NCI-H526 (cell line): Measurements from ENCODE around the gene COL26A1.
"Not testable (repeated sequence)": the region's sequence is repeated elsewhere in the genome, so short reads cannot be mapped to it uniquely, and the experiment has no call there.

Experiments used
- DNase-seq, 2 experiments: peaks; one replicate each; lab custom pipeline; 2025; lab: John Stamatoyannopoulos, UW

Gene COL26A1

GRCh38 chr7:101553771-101554445 is 191.2 kb downstream of the COL26A1 start:
- DNase-seq = no peak

GRCh38 chr7:101554584-101555268 is 192.1 kb downstream of the COL26A1 start:
- no peak for DNase-seq

GRCh38 chr7:101555269-101555920 is 192.7 kb downstream of the COL26A1 start:
- DNase-seq = no peak

GRCh38 chr7:101555921-101556275 is 193.2 kb downstream of the COL26A1 start:
- no peak for DNase-seq

GRCh38 chr7:101556453-101556968 is 193.8 kb downstream of the COL26A1 start:
- no peak for DNase-seq

GRCh38 chr7:101557421-101557820 is 194.7 kb downstream of the COL26A1 start:
- no peak for DNase-seq

GRCh38 chr7:101557978-101558741 is 195.5 kb downstream of the COL26A1 start:
- DNase-seq = no peak

- peak in 1 of 2 experiments; percentile 25 for DNase-seq
Measured at GRCh38 chr7:101558742-101559325, 196.2 kb downstream of the COL26A1 start.

- DNase-seq = no peak
Measured at GRCh38 chr7:101559586-101559985, 196.9 kb downstream of the COL26A1 start.

GRCh38 chr7:101560021-101560420 is 197.3 kb downstream of the COL26A1 start:
- not testable (repeated sequence) for DNase-seq

- no peak for DNase-seq
Measured at GRCh38 chr7:101560856-101561255, 198.2 kb downstream of the COL26A1 start.

GRCh38 chr7:101561293-101561692 is 198.6 kb downstream of the COL26A1 start:
- DNase-seq = not testable (repeated sequence)

- DNase-seq = no peak
Measured at GRCh38 chr7:101562531-101563197, 200.0 kb downstream of the COL26A1 start.

GRCh38 chr7:101563198-101563901 is 200.7 kb downstream of the COL26A1 start:
- DNase-seq = no peak

GRCh38 chr7:101563943-101564777 is 201.5 kb downstream of the COL26A1 start:
- no peak for DNase-seq

GRCh38 chr7:101564778-101565211 is 202.1 kb downstream of the COL26A1 start:
- DNase-seq = peak; percentile 83 to 91

GRCh38 chr7:101565601-101566209 is 203.0 kb downstream of the COL26A1 start:
- DNase-seq = no peak

- peak; percentile 36 to 51 for DNase-seq
Measured at GRCh38 chr7:101567230-101567629, 204.6 kb downstream of the COL26A1 start.

GRCh38 chr7:101572156-101572555 is 209.5 kb downstream of the COL26A1 start:
- no peak for DNase-seq
